HG03196 (cell line): ENCODE measurements around the gene PRAME.
"Not testable (repeated sequence)": the region's sequence is repeated elsewhere in the genome, so short reads cannot be mapped to it uniquely, and the experiment has no call there.

ENCODE experiments used
- ATAC-seq: cut with Tn5 transposase; IDR thresholded peaks from one replicate; pipeline ENCODE4 v1.9.1; 2021; ENCODE audit not compliant: unreplicated experiment

PRAME gene

DNA sequence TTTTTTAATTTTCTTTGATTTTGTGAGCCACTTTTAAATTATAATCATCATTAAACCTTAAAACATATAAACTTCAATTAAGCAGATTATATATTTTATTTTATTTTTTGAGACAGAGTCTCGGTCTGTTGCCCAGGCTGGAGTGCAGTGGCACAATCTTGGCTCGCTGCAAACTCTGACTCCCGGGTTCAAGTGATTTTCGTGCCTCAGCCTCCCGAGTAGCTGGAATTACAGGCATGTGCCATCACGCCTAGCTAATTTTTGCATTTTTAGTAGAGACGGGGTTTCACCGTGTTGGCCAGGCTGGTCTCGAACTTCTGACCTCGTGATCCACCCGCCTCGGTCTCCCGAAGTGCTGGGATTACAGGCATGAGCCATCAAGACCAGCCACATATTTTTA is 22.5 kb upstream of the PRAME start:
- ATAC-seq, result not testable (repeated sequence)

GRCh38 chr22:22579869-22580604 is 21.0 kb upstream of the PRAME start:
- ATAC-seq, result no peak

- ATAC-seq, result no peak
Measured at GRCh38 chr22:22578702-22579424, 19.8 kb upstream of the PRAME start.

DNA sequence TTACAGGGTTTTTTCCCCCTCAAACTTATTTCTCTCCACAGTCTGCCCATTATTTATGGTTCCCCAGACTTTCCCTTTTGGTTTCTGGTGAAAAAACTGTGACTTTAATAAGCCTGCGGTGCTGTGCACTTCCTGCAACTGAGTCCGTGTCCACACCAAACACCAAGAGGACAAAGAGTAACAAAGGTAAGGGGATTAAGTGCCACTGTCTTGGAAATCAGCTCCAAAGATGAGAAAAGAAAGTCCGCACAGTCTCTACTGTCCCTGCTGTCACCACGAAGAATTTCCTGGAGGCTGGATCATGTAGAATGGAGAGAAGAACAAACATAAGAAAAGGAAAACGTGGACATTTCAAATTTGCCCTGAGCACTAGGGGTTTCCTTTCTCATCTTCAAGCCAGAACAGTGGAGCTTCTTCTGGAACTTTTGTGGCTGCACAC is 17.9 kb upstream of the PRAME start:
- no peak for ATAC-seq

- no peak for ATAC-seq
Measured at GRCh38 chr22:22576244-22576988, 17.4 kb upstream of the PRAME start.

GRCh38 chr22:22574361-22574760 is 15.3 kb upstream of the PRAME start:
- ATAC-seq, result no peak

DNA sequence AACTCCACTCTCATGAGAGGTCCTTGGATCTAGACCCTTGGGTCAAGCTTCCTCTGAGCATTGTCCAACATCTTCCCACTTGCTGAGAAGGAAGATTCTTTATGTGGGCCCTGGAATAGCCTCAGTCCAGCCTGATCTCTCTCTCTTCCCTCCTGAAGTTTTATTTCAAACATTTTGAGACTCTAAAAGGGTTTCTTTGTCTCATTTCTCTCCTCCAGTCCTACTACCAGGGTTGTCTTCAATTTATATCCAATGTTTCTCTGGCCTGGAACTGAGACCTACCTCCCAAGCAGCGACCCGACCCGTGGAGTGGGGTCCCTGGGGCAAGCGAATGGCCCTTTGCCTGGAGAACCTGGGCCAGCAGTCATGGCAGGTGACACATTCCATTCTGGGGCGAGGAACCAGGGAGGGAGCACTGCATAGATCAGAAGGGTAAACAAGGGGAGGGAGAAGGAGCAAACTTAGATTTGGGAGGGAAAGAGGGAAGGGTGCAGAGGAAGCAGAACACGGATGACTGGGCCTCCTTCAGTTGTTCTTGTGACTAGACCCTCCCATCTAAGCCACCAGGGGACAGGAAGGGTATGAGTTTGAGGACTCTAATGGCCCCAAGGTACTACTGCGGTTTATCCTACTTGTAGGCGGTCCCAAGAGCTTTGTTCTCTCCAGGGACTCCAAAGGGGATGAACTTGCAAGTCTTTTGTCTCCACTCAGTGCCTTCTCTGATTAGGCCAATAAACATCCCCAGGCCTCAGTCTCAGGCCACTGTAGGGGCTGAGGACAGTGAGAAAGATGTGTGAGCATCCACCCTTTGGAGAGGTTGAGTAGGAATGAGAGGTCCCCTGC is 14.2 kb upstream of the PRAME start:
- no peak for ATAC-seq

DNA sequence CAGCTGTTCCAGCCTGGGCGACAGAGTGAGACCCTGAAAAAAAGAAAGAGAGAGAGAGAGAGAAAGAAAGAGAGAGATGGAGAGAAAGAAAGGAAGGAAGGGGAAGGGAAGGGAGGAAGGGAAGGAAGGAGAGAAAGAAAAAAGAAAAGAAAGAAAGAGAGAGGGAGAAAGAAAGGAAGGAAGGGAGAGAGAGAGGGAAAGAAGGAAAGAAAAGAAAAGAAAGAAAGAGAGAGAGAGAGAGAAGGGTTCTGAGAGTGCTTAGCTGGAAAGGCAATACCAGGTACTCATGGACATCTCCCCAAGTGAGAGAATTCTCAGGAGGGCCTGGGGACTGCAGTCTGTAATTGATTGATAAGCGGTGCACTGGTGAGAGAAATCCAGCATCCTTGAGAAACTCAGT is 12.8 kb upstream of the PRAME start:
- ATAC-seq, result no peak

DNA sequence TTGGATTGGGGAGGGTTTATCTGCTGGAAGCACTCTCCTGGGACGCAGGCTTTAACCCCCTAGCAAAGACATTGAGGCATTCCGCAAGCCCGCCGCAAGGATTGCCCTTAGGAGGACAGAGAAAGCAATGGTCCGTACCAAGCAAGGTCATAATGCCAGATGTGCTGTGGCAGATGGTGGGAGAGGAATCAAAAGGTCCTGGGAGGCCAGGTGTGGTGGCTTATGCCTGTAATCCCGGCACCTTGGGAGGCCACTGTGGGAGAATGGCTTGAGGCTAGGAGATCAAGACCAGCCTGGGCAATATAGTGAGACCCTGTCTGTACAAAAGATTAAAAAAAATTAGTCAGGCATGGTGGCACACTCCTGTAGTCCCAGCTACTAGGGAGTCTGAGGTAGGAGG is 12.4 kb upstream of the PRAME start:
- ATAC-seq, result no peak

DNA sequence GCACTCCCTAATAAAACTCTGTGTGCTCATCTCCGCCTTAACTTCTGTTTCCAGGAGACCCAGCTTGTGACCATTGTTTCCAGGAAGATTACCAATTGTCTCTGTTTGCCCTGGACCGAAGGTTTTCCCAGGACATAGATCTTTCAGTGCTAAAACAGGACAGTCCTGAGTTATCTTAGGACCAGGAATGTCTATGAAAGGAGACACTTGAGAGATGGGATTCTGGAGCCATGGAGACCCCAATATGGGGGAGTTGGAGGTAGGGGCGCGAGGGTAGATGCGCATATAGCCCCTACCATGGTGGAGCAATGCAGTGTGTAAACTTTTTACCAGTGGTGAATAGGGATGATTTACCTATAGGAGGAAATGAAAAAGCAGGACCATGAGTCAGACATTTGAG is 10.2 kb upstream of the PRAME start:
- no peak for ATAC-seq

DNA sequence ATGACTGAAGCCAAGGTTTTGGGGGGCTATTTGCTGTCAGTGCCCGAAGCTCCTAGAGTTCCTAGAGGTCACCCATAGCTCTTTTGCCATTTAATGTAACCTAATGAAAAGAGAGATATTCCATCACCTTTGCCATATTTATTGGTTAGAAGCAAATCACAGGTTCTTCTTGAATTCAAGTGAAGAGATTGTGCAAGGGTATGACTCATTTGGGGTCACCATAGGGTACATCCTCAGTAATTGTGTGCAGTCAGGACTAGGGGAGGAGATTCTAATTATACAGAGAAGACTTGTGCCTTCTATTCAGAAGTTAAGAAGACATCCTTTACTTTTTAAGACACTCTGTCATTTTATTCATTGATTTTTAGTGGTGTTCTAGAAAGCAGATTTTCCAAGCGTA is 6.9 kb upstream of the PRAME start:
- no peak for ATAC-seq

DNA sequence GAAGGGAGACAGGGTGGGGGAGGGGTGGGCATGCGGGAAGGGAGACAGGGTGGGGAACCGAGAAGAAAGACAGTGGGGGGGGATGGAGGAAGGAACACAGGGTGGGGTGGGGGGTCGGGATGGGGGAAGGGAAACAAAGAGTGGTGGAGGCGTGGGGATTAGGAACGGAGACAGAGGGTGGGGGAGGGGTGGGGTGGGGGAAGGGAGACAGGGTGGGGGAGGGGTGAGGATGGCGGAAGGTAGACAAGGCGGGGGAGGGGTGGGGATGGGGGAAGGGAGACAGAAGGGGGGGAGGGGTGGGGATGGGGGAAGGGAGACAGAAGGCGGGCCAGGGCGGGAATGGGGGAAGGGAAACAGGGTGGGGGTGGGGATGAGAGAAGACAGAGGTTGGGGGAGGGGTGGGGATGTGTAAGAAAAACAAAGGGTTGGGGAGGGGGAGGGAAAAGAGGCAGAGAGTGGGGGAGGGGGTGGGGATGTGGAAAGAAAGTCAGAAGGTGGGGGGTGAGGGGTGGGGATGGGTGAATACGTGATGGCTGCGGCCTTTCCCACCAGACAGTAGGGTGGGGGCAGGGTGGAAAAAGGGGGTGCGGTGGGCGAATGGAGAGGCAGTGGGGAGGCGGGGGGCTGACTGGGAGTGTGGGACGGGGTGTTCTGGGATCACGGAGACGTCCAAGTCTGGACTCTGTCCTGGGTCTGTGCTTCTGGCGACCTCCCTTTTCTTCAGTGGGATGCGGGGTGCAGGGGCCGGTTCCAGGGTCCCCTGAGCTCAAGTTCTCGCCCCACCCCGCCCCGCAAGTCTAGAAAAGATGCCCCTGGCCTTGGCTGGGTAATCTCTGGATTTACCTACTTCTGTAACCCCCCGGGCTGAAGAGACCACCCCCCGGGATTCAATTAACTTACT is 744 bp downstream of the PRAME start:
- ATAC-seq, result no peak

GRCh38 chr22:22556995-22557925 is 1.8 kb downstream of the PRAME start:
- ATAC-seq, result no peak

- ATAC-seq, result no peak
Measured at GRCh38 chr22:22556578-22556977, 2.5 kb downstream of the PRAME start.

- ATAC-seq, result no peak
Measured at GRCh38 chr22:22555596-22555995, 3.5 kb downstream of the PRAME start.

DNA sequence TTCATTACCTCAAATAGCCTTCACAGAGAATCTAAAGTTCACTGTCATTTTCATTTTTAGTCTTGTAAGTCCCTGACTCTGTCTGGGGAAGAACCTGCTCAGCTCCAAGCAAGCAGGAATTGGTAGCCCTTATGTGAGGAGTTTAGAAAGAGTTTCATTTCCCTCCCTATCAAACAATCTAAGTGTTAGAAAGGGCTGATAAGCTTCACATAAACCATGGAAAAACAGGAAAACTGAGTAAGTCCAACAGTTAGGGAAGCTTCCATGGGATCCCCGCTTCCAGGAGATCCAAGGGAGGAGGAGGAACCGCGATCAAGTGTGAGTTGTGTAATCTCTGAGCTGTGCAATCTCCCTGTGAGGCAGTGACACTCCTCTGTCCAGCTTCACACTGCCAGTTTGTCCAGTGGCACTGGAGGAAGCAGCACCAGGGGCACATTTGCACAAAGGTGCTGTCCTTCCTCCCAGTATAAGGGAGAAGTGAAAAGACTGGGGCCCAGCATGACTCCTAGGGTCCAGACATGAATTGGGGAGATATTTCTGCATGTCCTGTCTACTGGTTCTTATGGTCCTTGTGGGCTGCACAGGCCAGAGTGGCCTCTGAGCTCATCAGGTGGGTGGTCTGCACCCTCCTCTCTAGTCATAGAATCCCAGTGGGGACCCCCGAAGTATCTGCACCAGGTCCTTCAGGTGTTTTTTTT is 4.3 kb downstream of the PRAME start:
- no peak for ATAC-seq

DNA sequence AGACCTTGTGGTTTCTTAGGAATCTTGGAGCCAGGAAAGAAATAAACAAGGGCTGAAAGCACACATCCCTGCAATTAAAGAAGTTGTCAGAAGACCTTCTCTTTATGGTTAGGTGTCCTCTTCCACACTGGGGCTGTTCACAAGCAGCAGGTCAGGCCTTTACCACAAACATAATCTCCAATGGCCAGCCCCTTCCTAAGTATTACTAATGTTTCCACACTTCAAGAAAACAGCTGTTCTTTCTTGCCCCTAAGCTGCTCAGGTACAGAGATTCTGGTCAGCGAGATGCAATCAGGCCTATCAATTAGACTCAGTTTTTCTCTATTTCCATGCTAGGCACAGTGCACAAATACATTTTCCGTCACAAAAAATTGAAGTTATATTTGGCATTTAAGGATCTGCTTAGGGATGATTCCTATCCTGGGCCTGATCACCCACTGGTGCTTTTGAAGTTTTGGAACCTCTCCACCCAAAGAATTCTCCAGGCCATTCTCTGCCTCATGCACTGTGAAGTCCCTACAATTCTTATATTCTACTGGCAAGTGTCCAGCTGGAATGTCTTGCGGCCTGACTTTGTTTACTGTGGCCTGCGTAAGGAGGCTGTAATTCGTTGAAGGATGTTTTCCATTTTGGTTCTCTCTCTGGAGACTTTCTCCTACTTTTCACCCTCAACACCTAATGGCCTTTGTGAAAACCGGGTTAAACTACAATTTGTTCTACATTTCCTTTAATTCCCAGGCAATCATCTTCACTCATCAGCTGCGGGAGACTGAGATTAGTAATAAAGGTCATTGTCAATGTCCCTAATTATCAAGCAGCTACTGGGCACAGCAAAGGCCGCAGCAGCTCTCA is 5.1 kb downstream of the PRAME start:
- ATAC-seq, result no peak
